Astrocyte (in vitro differentiated cells and primary cell): ENCODE measurements around the gene BTBD1. TPM values are rescaled to one million over a fixed set of nuclear protein-coding genes. Genes with fewer than 3 reads are reported as not detected.

Source experiments
- DNase-seq: peaks from one replicate; pipeline ENCODE4 v3.0.0-alpha.2; 2010; ENCODE audit warnings: low read depth
- FAIRE-seq: peaks from 2 replicates; lab custom pipeline; 2011; peaks lifted over from hg19 to GRCh38; lab: Jason Lieb, UNC
- H2AFZ ChIP-seq: 2 replicates; pipeline ENCODE4 v1.6.0; 2012; ENCODE audit warnings: low read depth, low read length, inconsistent platforms
- H3K27ac ChIP-seq: 2 replicates; pipeline ENCODE4 v1.5.1; 2011; ENCODE audit warnings: low read depth, low read length, inconsistent platforms
- H3K27me3 ChIP-seq: 2 replicates; pipeline ENCODE4 v1.6.0; 2011; ENCODE audit warnings: low read length, inconsistent platforms; ENCODE audit not compliant: insufficient read depth
- H3K36me3 ChIP-seq: 2 replicates; pipeline ENCODE4 v1.5.1; 2011; ENCODE audit warnings: low read length, inconsistent platforms; ENCODE audit not compliant: insufficient read depth
- H3K4me1 ChIP-seq: 2 replicates; pipeline ENCODE4 v1.5.1; 2011; ENCODE audit warnings: low read length, inconsistent platforms; ENCODE audit not compliant: insufficient read depth
- H3K4me2 ChIP-seq: 2 replicates; pipeline ENCODE4 v1.6.0; 2012; ENCODE audit warnings: low read length, inconsistent platforms
- H3K4me3 ChIP-seq: 2 replicates; pipeline ENCODE4 v1.5.1; 2011; ENCODE audit warnings: low read depth, mild to moderate bottlenecking, low read length, inconsistent platforms; ENCODE audit not compliant: insufficient read depth
- H3K79me2 ChIP-seq: 2 replicates; pipeline ENCODE4 v1.6.0; 2012; ENCODE audit warnings: mild to moderate bottlenecking, low read length, inconsistent platforms; ENCODE audit not compliant: insufficient read depth
- H3K9ac ChIP-seq: 2 replicates; pipeline ENCODE4 v1.6.0; 2012; ENCODE audit warnings: mild to moderate bottlenecking, low read length, inconsistent platforms
- H3K9me3 ChIP-seq: 2 replicates; pipeline ENCODE4 v1.5.1; 2012; ENCODE audit warnings: low read depth, mild to moderate bottlenecking, low read length, inconsistent platforms; ENCODE audit not compliant: insufficient read depth
- H4K20me1 ChIP-seq: 2 replicates; pipeline ENCODE4 v1.6.0; 2012; ENCODE audit warnings: low read length, inconsistent platforms; ENCODE audit not compliant: insufficient read depth
- H3K27ac Mint-ChIP-seq: one replicate; pipeline ENCODE4 v1.8.0; 2021; ENCODE audit warnings: mild to moderate bottlenecking, mixed read lengths; ENCODE audit not compliant: unreplicated experiment
- H3K27me3 Mint-ChIP-seq: one replicate; pipeline ENCODE4 v1.8.0; 2021; ENCODE audit warnings: low read depth, mixed read lengths; ENCODE audit not compliant: unreplicated experiment
- H3K36me3 Mint-ChIP-seq: one replicate; pipeline ENCODE4 v1.8.0; 2021; ENCODE audit warnings: low read depth, mixed read lengths; ENCODE audit not compliant: unreplicated experiment
- H3K4me1 Mint-ChIP-seq: one replicate; pipeline ENCODE4 v1.8.0; 2021; ENCODE audit warnings: low read depth, mixed read lengths; ENCODE audit not compliant: unreplicated experiment
- H3K4me3 Mint-ChIP-seq: one replicate; pipeline ENCODE4 v1.8.0; 2021; ENCODE audit warnings: mild to moderate bottlenecking, moderate library complexity, mixed read lengths; ENCODE audit not compliant: unreplicated experiment
- H3K9me3 Mint-ChIP-seq: one replicate; pipeline ENCODE4 v1.8.0; 2021; ENCODE audit warnings: mild to moderate bottlenecking, mixed read lengths; ENCODE audit not compliant: unreplicated experiment
- CTCF ChIP-seq: IDR thresholded peaks from 2 replicates; pipeline ENCODE4 v1.5.1; 2011; ENCODE audit warnings: low read depth, mild to moderate bottlenecking, inconsistent platforms, low read length, moderate library complexity; ENCODE audit not compliant: insufficient read depth
- EZH2 ChIP-seq: IDR thresholded peaks from 2 replicates; pipeline ENCODE4 v1.6.1; 2012; ENCODE audit warnings: mild to moderate bottlenecking, low read length, inconsistent platforms; ENCODE audit not compliant: insufficient read depth
- total RNA-seq: library from RNA; stranded (reverse); gene quantifications from 2 replicates; pipeline ENCODE4 v1.2.1, GENCODE V29; 2021

BTBD1 gene
- total RNA-seq, 1 donor from 2014 or later, result 61.1 TPM

DNA sequence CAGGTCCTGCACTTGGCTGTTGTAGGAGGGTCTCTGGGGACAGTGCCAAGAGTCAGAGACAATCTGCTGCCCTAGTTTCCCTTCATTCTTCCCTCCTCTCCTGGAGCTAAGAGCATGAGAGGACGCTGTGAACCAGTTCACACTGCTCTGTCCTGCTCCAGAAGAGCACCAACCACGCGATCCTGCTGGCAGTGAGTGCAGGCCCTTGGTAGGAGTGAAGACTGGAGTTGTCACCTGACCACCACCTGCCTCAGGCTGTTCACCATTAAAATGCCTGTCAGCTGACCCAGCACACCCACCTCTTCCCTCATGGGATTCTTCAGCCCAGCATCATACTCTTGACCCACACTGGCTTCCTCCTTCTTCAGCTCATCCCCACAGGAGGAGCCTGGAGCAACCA, 43.3 kb upstream of the BTBD1 start:
- peaks cover 11% of the 10 kb centered on the region for H3K36me3 Mint-ChIP-seq
- no peak overlapping the region for H2AFZ ChIP-seq
- peaks cover 26% of the 10 kb centered on the region for H3K4me1 ChIP-seq
- H3K9me3 ChIP-seq, result no peaks in the 10 kb centered on the region
- no peak for TF ChIP-seq EZH2
- no peak overlapping the region for H3K27ac Mint-ChIP-seq
- no peak overlapping the region for H3K4me3 Mint-ChIP-seq
- peaks cover 9% of the 10 kb centered on the region for H3K4me1 Mint-ChIP-seq
- H3K4me3 ChIP-seq, result no peak overlapping the region
- DNase-seq (no peak), FAIRE-seq (no peak)
- peaks cover 9% of the 10 kb centered on the region for H3K27me3 ChIP-seq
- H3K4me2 ChIP-seq, result no peak overlapping the region
- no peaks in the 10 kb centered on the region for H3K36me3 ChIP-seq
- peaks cover 34% of the 10 kb centered on the region for H3K27me3 Mint-ChIP-seq
- H3K27ac ChIP-seq, result no peak overlapping the region
- H4K20me1 ChIP-seq, result no peaks in the 10 kb centered on the region
- H3K9ac ChIP-seq, result no peak overlapping the region
- peaks cover 9% of the 10 kb centered on the region for H3K9me3 Mint-ChIP-seq
- no peaks in the 10 kb centered on the region for H3K79me2 ChIP-seq

GRCh38 chr15:83109532-83109931, 42.5 kb upstream of the BTBD1 start:
- DNase-seq (no peak), FAIRE-seq (no peak)
- Histone ChIP-seq H3K4me3 (no peak overlapping the region), H3K9me3 (no peaks in the 10 kb centered on the region), H3K4me2 (no peak overlapping the region), H3K9ac (no peak overlapping the region), H4K20me1 (no peaks in the 10 kb centered on the region), H3K79me2 (no peaks in the 10 kb centered on the region), H3K27ac (no peak overlapping the region), H3K4me1 (peaks cover 26% of the 10 kb centered on the region), H2AFZ (no peak overlapping the region), H3K27me3 (peaks cover 9% of the 10 kb centered on the region), H3K36me3 (no peaks in the 10 kb centered on the region)
- H3K27ac Mint-ChIP-seq, result no peak overlapping the region
- H3K36me3 Mint-ChIP-seq, result peaks cover 10% of the 10 kb centered on the region
- H3K4me3 Mint-ChIP-seq, result no peak overlapping the region
- H3K27me3 Mint-ChIP-seq, result peaks cover 35% of the 10 kb centered on the region
- H3K4me1 Mint-ChIP-seq, result peaks cover 9% of the 10 kb centered on the region
- H3K9me3 Mint-ChIP-seq, result peaks cover 11% of the 10 kb centered on the region
- TF ChIP-seq CTCF (no peak), EZH2 (no peak)

GRCh38 chr15:83108266-83109219, 41.5 kb upstream of the BTBD1 start:
- Histone ChIP-seq H3K9ac (no peak overlapping the region), H3K4me2 (peak overlapping the region; percentile 86), H3K4me1 (peaks cover 26% of the 10 kb centered on the region), H3K9me3 (no peaks in the 10 kb centered on the region), H2AFZ (peak overlapping the region; percentile 2), H3K36me3 (no peaks in the 10 kb centered on the region), H3K4me3 (peak overlapping the region; percentile 49), H4K20me1 (no peaks in the 10 kb centered on the region), H3K27ac (no peak overlapping the region), H3K79me2 (no peaks in the 10 kb centered on the region), H3K27me3 (peaks cover 9% of the 10 kb centered on the region)
- H3K4me1 Mint-ChIP-seq, result peaks cover 9% of the 10 kb centered on the region
- TF ChIP-seq EZH2 (no peak), CTCF (no peak)
- H3K9me3 Mint-ChIP-seq, result peaks cover 9% of the 10 kb centered on the region
- peak overlapping the region; percentile 75 for H3K4me3 Mint-ChIP-seq
- DNase-seq (no peak), FAIRE-seq (no peak)
- no peak overlapping the region for H3K27ac Mint-ChIP-seq
- peaks cover 40% of the 10 kb centered on the region for H3K27me3 Mint-ChIP-seq
- peaks cover 10% of the 10 kb centered on the region for H3K36me3 Mint-ChIP-seq
